HFF-Myc (cell line): ENCODE measurements around the gene INPP5A.
A peak's percentile ranks its signal among the peaks of the same experiment; 100 is the strongest.

Experiments used
- DNase-seq: peaks from one replicate; pipeline ENCODE4 v3.0.0-alpha.2; 2011; ENCODE audit warnings: low read depth; ENCODE audit errors: extremely low read depth
- H3K4me3 ChIP-seq: replicated peaks from 2 replicates; pipeline ENCODE4 v1.5.1; 2011; ENCODE audit warnings: low read depth, mild to moderate bottlenecking, control low read depth, low read length
- CTCF ChIP-seq: IDR thresholded peaks from 2 replicates; pipeline ENCODE4 v1.5.1; 2012; ENCODE audit warnings: mild to moderate bottlenecking, low read depth, low read length, control low read depth; ENCODE audit errors: missing control alignments

INPP5A gene

DNA sequence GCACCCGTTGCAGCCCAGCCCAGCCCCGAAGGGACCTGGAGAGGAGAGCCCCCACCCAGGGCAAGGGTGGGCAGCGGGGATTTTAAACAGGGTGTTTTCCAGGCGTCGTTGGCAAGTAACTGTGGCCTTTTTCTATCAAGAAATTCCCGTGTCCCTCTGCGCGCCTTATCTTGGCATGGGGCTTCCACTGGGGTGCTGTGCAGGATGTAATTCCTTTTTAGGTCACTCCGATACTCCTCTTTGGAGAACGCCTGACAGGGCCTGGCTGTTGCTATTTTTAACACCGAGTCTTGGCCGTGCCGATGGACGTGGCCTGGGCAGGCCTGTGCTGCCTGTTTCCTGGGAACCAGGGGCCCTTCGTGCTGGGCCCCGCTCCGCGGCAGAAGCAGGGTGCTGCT is 93.8 kb downstream of the INPP5A start:
- no peak for TF ChIP-seq CTCF
- H3K4me3 ChIP-seq: no peak overlapping the region
- no peak for DNase-seq

DNA sequence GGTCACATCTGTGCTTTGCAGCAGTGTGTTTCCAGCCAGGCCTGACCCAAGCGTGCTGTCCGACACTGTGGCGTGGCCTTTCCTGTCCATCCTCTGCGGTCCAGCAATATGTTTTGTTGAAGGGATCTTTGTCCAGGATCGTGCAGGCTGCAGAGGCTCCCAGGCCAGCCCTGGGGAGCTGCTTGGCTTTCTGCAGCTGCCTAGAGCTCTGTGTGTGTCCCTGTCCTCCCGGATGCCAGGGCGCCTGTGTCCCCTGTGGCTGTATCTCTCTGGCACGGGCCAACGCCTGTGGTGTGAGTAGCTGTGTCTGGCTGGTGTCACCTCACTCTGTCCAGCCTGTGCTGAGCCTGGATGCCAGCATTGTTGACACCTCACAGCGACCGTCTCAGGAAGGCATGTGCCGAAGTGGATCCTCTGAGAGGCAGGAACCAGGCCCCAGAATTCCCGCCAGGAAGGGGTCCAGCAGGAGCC is 94.5 kb downstream of the INPP5A start:
- no peak overlapping the region for H3K4me3 ChIP-seq
- DNase-seq: no peak
- TF ChIP-seq CTCF: no peak

DNA sequence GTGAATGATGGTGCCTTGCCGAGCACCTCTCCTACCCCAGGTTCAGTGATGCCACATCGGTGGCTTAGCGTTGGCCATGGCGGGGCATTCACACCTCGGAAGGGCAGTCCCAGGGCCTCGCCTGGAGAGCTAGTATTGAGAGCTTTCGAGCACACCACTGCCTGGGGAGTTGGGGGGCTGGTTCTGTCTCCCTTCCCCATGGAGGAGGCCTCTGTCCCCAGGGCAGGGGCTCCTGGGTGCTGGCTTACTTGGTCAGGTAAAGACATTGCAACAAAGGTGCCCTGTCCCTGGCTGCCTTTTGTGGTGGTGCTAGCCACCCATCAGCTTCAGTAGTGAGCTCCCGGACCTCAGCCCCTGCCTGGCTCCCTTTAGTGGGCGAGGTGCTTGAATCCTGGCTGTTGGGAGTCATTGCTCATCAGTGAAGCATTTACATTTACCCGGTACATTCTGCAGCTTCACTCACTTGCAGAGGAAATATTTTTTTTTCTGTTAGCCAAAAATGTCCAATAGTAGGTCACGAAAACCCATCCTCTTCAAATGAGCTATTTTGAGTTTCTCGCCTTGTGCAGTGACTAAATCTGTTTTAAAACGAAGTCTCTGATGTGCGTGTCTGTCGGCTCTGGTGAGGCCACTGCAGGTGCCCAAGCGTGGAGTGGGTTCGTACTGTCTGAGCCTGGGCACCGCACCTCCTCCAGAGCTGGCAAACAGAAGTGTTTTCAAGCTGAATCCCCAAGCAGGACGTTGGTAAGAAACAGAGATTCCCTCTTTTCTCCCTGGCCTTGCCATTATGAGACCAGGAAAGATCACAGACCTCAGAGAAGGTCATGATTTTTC is 95.5 kb downstream of the INPP5A start:
- no peak for TF ChIP-seq CTCF
- no peak for DNase-seq
- H3K4me3 ChIP-seq: no peak overlapping the region

GRCh38 chr10:132634241-132634946 is 96.8 kb downstream of the INPP5A start:
- TF ChIP-seq CTCF: peak; percentile 5

DNA sequence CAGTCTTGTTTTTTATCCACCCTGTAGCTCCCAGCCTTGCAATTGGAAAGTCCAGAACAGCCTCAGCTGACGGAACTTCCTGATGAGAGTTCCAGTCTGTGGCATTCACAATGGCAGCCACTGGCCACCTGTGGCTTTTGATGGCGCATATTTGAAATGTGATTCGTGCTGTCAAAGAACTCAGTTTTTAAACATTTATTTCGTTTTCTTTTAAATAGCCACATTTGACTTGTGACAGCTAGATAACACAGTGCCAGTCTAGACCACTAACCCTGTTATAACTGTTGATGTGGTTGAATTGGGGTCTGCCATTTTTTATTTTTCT is 97.3 kb downstream of the INPP5A start:
- no peak for DNase-seq
- no peak for TF ChIP-seq CTCF
- no peak overlapping the region for H3K4me3 ChIP-seq

More at GRCh38 chr10:132634241-132634946, 96.8 kb downstream of the INPP5A start:
- DNase-seq: no peak
- H3K4me3 ChIP-seq: no peak overlapping the region

GRCh38 chr10:132636358-132636757 is 98.8 kb downstream of the INPP5A start:
- no peak for DNase-seq
- TF ChIP-seq CTCF: no peak
- H3K4me3 ChIP-seq: no peak overlapping the region
